T-helper 1 cell treated with Interleukin-12 subunit alpha and Interleukin-12 subunit beta and Interleukin-4 antibody, amounts not matched to agents 30 ng/mL and 1 ng/mL, for 36 hours (primary cell): ENCODE measurements around the gene CLIC5. TPM values are rescaled to one million over a fixed set of nuclear protein-coding genes. Genes with fewer than 3 reads are reported as not detected.

Source experiments
- intact Hi-C: fragments of 100-400 bp; cut with micrococcal nuclease; formaldehyde crosslinking; loops from one replicate; pipeline ENCODE4 v1.15.1; 2024
- total RNA-seq: library from RNA; stranded (reverse); gene quantifications from 2 replicates; pipeline ENCODE4 v1.2.3, GENCODE V29; 2022

The CLIC5 gene
- total RNA-seq, 1 donor from 2014 or later = 4.4 TPM

- intact Hi-C loops = no loop called here
Measured at GRCh38 chr6:45900808-45901752, 114.6 kb downstream of the CLIC5 start.

- intact Hi-C loops = no loop called here
Measured at GRCh38 chr6:45899683-45899946, 116.0 kb downstream of the CLIC5 start.

GRCh38 chr6:45898941-45899682 lies 116.5 kb downstream of the CLIC5 start:
- intact Hi-C loops = no loop called here

DNA sequence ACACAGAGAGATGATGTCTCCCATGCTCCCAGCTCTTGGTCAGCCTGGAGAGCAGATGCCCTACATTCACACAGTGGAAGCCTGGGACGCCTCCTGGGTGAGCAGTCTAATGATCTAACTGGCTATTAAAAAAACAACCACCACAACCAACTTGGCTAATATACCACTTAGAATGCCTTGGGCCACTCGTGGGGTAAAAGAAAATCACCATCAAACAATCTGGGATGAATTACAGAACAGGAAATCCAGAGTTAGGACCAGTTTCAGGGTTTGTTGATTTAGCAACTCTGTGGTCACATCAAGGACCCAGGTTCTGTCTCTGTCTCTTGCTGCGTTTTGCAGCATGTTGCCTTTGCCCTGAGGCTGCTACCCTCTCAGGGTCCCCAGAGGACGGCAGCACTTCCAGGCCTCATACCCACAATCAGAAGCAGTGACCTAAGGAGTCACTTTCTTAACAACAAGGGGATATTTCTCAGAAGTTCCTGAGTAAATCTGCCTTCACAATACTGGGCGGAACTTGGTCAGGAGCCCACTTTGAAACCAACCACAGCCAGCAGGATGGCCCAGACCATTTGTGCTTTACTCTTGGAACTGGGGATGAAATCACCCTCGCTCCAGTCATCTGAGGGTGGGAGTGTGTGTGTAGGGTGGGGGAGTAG lies 118.7 kb downstream of the CLIC5 start:
- intact Hi-C loops = no loop called here

- intact Hi-C loops = no loop called here
Measured at GRCh38 chr6:45895569-45895968, 120.1 kb downstream of the CLIC5 start.

- intact Hi-C loops = no loop called here
Measured at GRCh38 chr6:45892696-45893245, 122.9 kb downstream of the CLIC5 start.

GRCh38 chr6:45892196-45892595 lies 123.5 kb downstream of the CLIC5 start:
- intact Hi-C loops = no loop called here

- intact Hi-C loops = no loop called here
Measured at GRCh38 chr6:45886776-45887175, 128.9 kb downstream of the CLIC5 start.

DNA sequence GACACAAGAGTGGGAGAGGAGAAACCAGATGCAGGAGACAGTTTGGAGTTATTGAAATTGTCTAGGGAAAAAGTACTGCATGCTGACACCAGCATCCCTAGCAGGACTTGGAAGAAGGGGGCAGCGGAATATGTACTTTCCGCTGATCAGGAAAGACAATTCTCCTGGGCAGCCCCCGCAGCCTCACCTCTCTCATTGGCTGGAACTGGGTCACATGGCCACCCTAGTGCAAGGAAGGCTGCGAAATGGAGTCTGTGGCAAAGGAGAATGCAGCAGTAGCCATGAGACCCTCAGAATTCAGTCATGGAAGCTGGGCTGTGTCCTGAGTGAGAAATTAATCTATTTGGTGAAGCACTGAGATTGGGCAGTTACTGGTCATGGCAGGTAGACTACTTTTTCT lies 131.3 kb downstream of the CLIC5 start:
- intact Hi-C loops = no loop called here

GRCh38 chr6:45882671-45883070 lies 133.0 kb downstream of the CLIC5 start:
- intact Hi-C loops = no loop called here

GRCh38 chr6:45881705-45882467 lies 133.8 kb downstream of the CLIC5 start:
- intact Hi-C loops = no loop called here

DNA sequence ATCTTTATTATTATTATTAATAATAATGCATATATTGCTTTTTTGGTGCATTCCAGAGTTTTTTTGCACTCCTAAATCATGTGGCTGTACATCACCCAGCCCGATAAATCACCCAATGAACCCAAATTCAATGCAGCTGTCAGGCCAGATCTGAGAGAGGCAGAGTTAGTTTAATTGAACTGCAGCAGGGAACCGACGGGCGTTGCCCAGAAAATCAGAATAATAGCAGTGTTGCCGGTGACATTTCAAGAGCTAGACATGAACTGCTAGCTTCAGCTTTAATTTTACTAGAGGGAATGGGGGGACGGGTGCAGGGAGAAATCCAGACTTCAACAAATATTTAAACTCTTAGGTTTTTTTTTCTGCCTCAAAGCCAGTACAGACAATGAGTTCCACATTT lies 135.0 kb downstream of the CLIC5 start:
- intact Hi-C loops = no loop called here

GRCh38 chr6:45880159-45880558 lies 135.5 kb downstream of the CLIC5 start:
- intact Hi-C loops = no loop called here

GRCh38 chr6:45877970-45878590 lies 137.6 kb downstream of the CLIC5 start:
- intact Hi-C loops = no loop called here

- intact Hi-C loops = no loop called here
Measured at GRCh38 chr6:45872827-45873365, 142.8 kb downstream of the CLIC5 start.

DNA sequence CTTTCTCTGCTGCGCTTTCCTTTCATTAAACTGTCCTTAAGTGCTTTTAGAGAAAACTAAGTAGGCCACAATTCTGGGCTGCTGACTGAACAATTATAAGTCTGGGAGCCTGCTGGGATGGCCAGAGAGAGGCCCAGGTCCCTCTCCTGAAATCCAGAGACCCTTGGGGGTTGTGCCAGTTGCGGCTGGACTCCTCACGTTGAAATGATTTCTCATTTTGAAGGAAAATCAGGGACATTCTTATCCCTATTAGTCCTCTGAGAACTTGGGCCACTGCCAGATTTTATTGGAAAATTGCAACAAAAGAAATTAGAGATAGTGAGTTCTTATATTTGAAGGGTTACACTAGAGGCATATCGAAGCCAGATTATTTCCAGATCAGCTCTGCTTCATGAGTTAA lies 145.1 kb downstream of the CLIC5 start:
- intact Hi-C loops = no loop called here

DNA sequence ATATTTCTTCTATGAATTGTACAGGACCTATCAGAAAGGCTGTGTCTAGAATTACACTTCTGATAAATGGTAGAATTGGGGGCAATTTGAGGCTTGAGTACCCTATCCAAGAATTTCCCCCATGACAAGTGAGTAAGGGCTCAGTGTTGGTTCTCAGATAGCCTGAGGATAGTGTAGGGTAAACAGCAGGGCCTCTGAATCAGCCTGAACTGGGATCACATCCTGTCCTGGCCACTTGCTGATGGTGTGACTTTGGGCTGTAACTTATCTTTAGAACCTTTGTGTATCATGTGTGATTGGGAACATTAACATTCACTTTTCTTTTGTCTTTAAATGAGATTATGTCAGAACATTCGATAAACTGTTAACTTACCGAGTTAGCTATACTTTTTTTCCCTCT lies 151.0 kb downstream of the CLIC5 start:
- intact Hi-C loops = no loop called here

DNA sequence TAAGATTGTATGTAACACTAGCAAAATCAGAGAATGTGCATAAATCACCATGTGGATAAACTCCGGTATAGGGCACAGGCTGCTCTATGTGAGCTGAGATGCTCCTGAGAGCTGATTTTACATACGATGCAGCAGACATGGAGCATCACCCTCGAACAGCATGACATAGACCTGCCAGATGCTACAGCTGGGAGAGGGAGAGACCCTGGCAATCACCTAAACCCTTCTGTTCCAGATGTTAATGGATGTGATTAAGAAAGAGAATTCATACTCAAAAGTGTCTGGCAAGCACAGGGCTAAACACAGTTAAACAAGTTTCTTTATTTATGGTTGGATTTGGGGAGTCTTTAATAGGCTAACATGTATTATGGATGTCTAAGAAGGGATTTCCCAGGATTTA lies 157.0 kb downstream of the CLIC5 start:
- intact Hi-C loops = no loop called here

DNA sequence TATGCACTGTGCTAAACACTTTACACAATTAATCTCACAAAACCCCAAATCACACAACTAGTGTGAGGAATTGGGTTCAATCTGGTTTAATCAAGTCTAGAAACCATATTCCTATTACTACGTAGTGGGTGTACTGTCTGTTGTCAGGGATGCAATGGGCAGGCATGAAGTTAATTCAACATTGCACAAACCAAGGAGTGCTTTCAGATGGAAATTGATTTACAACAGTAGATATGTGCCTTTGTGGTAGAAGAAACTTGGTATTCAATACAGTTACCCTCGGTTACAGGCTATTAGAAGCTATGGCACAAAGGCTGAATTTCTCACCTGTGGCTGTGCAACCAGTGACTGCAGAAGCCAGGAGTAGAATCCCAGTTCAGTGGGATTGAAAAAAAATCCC lies 157.8 kb downstream of the CLIC5 start:
- intact Hi-C loops = no loop called here

GRCh38 chr6:45855642-45856394 lies 159.8 kb downstream of the CLIC5 start:
- intact Hi-C loops = no loop called here
